Erythroblast (primary cell): Measurements from ENCODE around the gene AKR1C1.
"Not testable (repeated sequence)": the region's sequence is repeated elsewhere in the genome, so short reads cannot be mapped to it uniquely, and the experiment has no call there.

Experiments
- GATA1 ChIP-seq: IDR thresholded peaks from 2 replicates; pipeline ENCODE4 v1.6.1; 2011; ENCODE audit warnings: low read depth, mild to moderate bottlenecking, control low read depth, low read length, moderate library complexity
- POLR2A ChIP-seq: IDR thresholded peaks from 2 replicates; pipeline ENCODE4 v1.6.1; 2011; ENCODE audit warnings: mild to moderate bottlenecking, low read length

- not testable (repeated sequence) for TF ChIP-seq POLR2A, GATA1
Observed at GRCh38 chr10:5032444-5032843, 69.2 kb downstream of the AKR1C1 start.
